ENCODE measurements around the gene ENTHD1. TPM values are rescaled to one million over a fixed set of nuclear protein-coding genes. Genes with fewer than 3 reads are reported as not detected.

The ENTHD1 gene
- total and polyA plus RNA-seq, 10 of the 15 experiments (the other 5 are each of a cell fraction or from before 2014, with no cell fraction given): 0.09 to 0.52 (median 0.21) TPM; not detected in 1

DNA sequence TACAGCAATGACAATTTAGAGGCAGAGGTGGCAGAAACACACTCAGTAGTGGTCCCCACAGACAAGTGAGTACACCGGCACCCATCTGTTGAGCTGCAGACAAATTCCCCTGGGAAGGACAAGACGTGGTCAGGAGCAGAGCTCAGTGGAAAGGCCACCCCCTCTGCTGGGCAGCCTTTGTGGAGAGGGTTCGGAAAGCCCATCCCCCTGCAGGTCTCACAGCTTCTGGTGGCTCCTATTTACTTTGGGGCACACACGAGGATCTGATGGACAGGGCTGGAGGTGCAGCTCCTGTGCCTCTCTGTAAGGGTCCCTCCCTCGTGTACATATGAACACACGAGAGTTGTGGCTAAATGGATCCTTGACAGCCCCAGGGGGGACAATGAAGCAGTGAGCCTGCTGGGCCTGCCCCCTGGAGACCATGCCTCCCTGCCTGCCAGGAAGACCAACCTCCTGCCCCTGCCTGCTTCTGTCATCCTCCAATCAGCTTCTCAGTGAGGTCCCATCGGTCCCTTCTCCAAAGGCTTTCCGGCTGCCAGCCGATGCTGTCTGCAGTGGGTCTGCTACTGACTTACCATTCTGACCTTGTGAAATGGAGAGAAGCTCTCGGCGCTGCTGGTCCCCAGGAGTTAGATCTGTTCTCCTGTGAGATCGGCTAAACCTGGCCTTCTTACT lies 161.5 kb downstream of the ENTHD1 start:
- intact Hi-C loops (cut with micrococcal nuclease; ENCODE audit: unreplicated experiment): no loop called here
- no peak overlapping the region for H3K4me2 ChIP-seq (ENCODE audit: control insufficient read depth, insufficient read depth)
- ChIA-PET CTCF (no interaction called here), RAD21 (ENCODE audit: unreplicated experiment) (no interaction called here), POLR2A (no interaction called here), SMC1A (ENCODE audit: uncharacterized antibody, unreplicated experiment) (no interaction called here)
- H3K9ac ChIP-seq (ENCODE audit: control insufficient read depth, insufficient read depth, low read length): no peak overlapping the region
- in situ Hi-C loops (cut with MboI): no loop called here
- no peaks in the 10 kb centered on the region for H4K20me1 ChIP-seq (ENCODE audit: control insufficient read depth, insufficient read depth)
- BruUV-seq (replicated peaks): no TSS peak
- H3K79me2 ChIP-seq (ENCODE audit: control insufficient read depth, insufficient read depth, low read length): no peaks in the 10 kb centered on the region
- no peak for DNase-seq (ENCODE audit: low read depth, low spot score)
- peaks cover 1 to 2% of the 10 kb centered on the region in 2 experiments; a peak in 2 of 4 replicates for H3K27me3 ChIP-seq (replicated peaks in 1 of 2; ENCODE audit: control insufficient read depth in 2 of 2, insufficient read depth in 2 of 2, low read length in 1 of 2)
- WGBS (ENCODE audit: insufficient coverage, insufficient replicate concordance, low lambda C conversion rate, missing lambda C conversion rate): 45% methylated on average over 12 of the region's 12 CpGs
- H3K4me1 ChIP-seq (ENCODE audit: control insufficient read depth, insufficient read depth, low read length): no peaks in the 10 kb centered on the region
- TF ChIP-seq NR2F1 (conservative IDR thresholded peaks at IDR 0.05) (no peak), NR2C1 (IDR thresholded peaks at IDR 0.05) (no peak)
- TF ChIP-seq, protein P1, sequence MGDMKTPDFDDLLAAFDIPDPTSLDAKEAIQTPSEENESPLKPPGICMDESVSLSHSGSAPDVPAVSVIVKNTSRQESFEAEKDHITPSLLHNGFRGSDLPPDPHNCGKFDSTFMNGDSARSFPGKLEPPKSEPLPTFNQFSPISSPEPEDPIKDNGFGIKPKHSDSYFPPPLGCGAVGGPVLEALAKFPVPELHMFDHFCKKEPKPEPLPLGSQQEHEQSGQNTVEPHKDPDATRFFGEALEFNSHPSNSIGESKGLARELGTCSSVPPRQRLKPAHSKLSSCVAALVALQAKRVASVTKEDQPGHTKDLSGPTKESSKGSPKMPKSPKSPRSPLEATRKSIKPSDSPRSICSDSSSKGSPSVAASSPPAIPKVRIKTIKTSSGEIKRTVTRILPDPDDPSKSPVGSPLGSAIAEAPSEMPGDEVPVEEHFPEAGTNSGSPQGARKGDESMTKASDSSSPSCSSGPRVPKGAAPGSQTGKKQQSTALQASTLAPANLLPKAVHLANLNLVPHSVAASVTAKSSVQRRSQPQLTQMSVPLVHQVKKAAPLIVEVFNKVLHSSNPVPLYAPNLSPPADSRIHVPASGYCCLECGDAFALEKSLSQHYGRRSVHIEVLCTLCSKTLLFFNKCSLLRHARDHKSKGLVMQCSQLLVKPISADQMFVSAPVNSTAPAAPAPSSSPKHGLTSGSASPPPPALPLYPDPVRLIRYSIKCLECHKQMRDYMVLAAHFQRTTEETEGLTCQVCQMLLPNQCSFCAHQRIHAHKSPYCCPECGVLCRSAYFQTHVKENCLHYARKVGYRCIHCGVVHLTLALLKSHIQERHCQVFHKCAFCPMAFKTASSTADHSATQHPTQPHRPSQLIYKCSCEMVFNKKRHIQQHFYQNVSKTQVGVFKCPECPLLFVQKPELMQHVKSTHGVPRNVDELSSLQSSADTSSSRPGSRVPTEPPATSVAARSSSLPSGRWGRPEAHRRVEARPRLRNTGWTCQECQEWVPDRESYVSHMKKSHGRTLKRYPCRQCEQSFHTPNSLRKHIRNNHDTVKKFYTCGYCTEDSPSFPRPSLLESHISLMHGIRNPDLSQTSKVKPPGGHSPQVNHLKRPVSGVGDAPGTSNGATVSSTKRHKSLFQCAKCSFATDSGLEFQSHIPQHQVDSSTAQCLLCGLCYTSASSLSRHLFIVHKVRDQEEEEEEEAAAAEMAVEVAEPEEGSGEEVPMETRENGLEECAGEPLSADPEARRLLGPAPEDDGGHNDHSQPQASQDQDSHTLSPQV (IDR thresholded peaks at IDR 0.05): no peak
- H3K27ac ChIP-seq (ENCODE audit: control insufficient read depth, insufficient read depth): no peak overlapping the region
- H2AFZ ChIP-seq (ENCODE audit: control insufficient read depth, low read depth, low read length): no peak overlapping the region
- no peaks in the 10 kb centered on the region for H3K36me3 ChIP-seq (ENCODE audit: control insufficient read depth in 2 of 2, insufficient read depth in 2 of 2, low read length in 1 of 2)
- no peak overlapping the region for H3K4me3 ChIP-seq
- ATAC-seq: no peak
- H3K9me3 ChIP-seq (replicated peaks; ENCODE audit: control insufficient read depth, insufficient read depth, low read length): no peaks in the 10 kb centered on the region
- no peak for FAIRE-seq

All from GM12878 (cell line).